WERI-Rb-1 (cell line): ENCODE measurements around the gene SCO2.
"Not testable (repeated sequence)": the region's sequence is repeated elsewhere in the genome, so short reads cannot be mapped to it uniquely, and the experiment has no call there.

Experiments
- DNase-seq: peaks from one replicate; pipeline ENCODE4 v3.0.0-alpha.2; 2020
- H3K27ac ChIP-seq: fragments of 250-450 bp; sonication (Bioruptor Pico); 2 replicates; pipeline ENCODE4 v1.5.1; 2020; ENCODE audit warnings: mild to moderate bottlenecking, moderate library complexity
- H3K27me3 ChIP-seq: fragments of 250-450 bp; sonication (Bioruptor Pico); 2 replicates; pipeline ENCODE4 v1.5.1; 2021; ENCODE audit warnings: mild to moderate bottlenecking, low read depth, moderate library complexity; ENCODE audit not compliant: insufficient read depth, severe bottlenecking
- H3K36me3 ChIP-seq: fragments of 250-450 bp; sonication (Bioruptor Pico); 2 replicates; pipeline ENCODE4 v1.5.1; 2020; ENCODE audit warnings: mild to moderate bottlenecking, moderate library complexity
- H3K4me3 ChIP-seq: 2 replicates; pipeline ENCODE4 v1.5.1; 2011; ENCODE audit warnings: low read depth, mild to moderate bottlenecking, control low read depth, low read length
- H3K9me3 ChIP-seq: fragments of 250-450 bp; sonication (Bioruptor Pico); 2 replicates; pipeline ENCODE4 v1.5.1; 2021; ENCODE audit warnings: mild to moderate bottlenecking, moderate library complexity; ENCODE audit not compliant: severe bottlenecking
- CTCF ChIP-seq: IDR thresholded peaks from 2 replicates; pipeline ENCODE4 v1.5.1; 2011; ENCODE audit warnings: low read depth, mild to moderate bottlenecking, control low read depth, inconsistent platforms, low read length

SCO2 gene

GRCh38 chr22:50544078-50544745 is 18.8 kb upstream of the SCO2 start:
- Histone ChIP-seq H3K36me3 (no peaks in the 10 kb centered on the region), H3K27me3 (no peaks in the 10 kb centered on the region), H3K4me3 (peak overlapping the region; percentile 33), H3K9me3 (no peaks in the 10 kb centered on the region), H3K27ac (no peak overlapping the region)
- peak; percentile 69 for DNase-seq
- TF ChIP-seq CTCF = peak; percentile 67

- no peaks in the 10 kb centered on the region for H3K27me3 ChIP-seq
- H3K27ac ChIP-seq = no peak overlapping the region
- no peaks in the 10 kb centered on the region for H3K36me3 ChIP-seq
- H3K4me3 ChIP-seq = no peak overlapping the region
- no peak for TF ChIP-seq CTCF
- H3K9me3 ChIP-seq = no peaks in the 10 kb centered on the region
- DNase-seq = no peak
Measured at GRCh38 chr22:50542416-50542927, 17.1 kb upstream of the SCO2 start.

GRCh38 chr22:50541667-50542026 is 16.2 kb upstream of the SCO2 start:
- H3K4me3 ChIP-seq, H3K9me3 ChIP-seq, H3K27me3 ChIP-seq, DNase-seq, H3K36me3 ChIP-seq, H3K27ac ChIP-seq: not testable (repeated sequence)

GRCh38 chr22:50540381-50540780 is 15.0 kb upstream of the SCO2 start:
- H3K9me3 ChIP-seq = no peaks in the 10 kb centered on the region
- no peak for DNase-seq
- no peaks in the 10 kb centered on the region for H3K36me3 ChIP-seq
- no peaks in the 10 kb centered on the region for H3K27me3 ChIP-seq
- TF ChIP-seq CTCF = no peak
- no peak overlapping the region for H3K27ac ChIP-seq
- no peak overlapping the region for H3K4me3 ChIP-seq

- no peaks in the 10 kb centered on the region for H3K9me3 ChIP-seq
Measured at GRCh38 chr22:50537765-50538164, 12.4 kb upstream of the SCO2 start.

GRCh38 chr22:50536226-50536625 is 10.8 kb upstream of the SCO2 start:
- no peaks in the 10 kb centered on the region for H3K27me3 ChIP-seq
- no peak for TF ChIP-seq CTCF
- no peak overlapping the region for H3K4me3 ChIP-seq
- no peak for DNase-seq
- H3K27ac ChIP-seq = no peak overlapping the region
- no peaks in the 10 kb centered on the region for H3K36me3 ChIP-seq
- peaks cover 2% of the 10 kb centered on the region for H3K9me3 ChIP-seq

More at GRCh38 chr22:50537765-50538164, 12.4 kb upstream of the SCO2 start:
- Histone ChIP-seq H3K27me3 (no peaks in the 10 kb centered on the region), H3K4me3 (no peak overlapping the region), H3K36me3 (no peaks in the 10 kb centered on the region), H3K27ac (no peak overlapping the region)
- DNase-seq = no peak
- TF ChIP-seq CTCF = no peak
